Skin epidermis (tissue), 12 donors: ENCODE measurements around the gene SAMD4A.
A peak's percentile ranks its signal among the peaks of the same experiment; 100 is the strongest.

Experiments used
- H3K27ac ChIP-seq, 21 experiments: fragments of 200-600 bp; sonication (generic) in 11 of 21; one replicate each; pipeline ENCODE4 v1.5.0; 2020; ENCODE audit warnings: mild to moderate bottlenecking in 3 of 21, inconsistent platforms in 2 of 21, moderate library complexity in 2 of 21
- H3K4me3 ChIP-seq, 7 experiments: fragments of 200-600 bp; sonication (generic) in 2 of 7; one replicate each; pipeline ENCODE4 v1.5.0; 2020; ENCODE audit warnings: inconsistent platforms in 2 of 7, mild to moderate bottlenecking in 2 of 7, moderate library complexity in 1 of 7

Gene SAMD4A

DNA sequence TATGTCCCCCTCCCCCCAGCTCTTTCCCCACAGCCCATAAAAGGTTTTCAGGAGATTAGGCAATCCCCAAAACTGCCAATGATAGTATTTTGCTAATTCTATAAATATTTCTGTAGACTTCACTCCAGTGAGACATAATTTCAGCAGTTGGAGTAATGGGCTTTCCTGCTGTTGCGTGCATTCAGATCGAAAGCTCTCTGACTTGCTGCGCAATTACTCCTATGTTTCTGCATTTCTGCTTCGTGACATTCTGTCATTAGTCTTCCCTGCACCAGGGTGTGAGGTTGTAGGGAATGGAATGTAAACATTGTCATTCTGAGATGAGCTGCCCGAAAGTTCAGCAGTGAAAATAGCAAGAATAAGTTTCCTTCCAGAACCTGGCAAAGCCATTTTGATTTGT lies 58.2 kb downstream of the SAMD4A start:
- H3K4me3 ChIP-seq = no peak overlapping the region

DNA sequence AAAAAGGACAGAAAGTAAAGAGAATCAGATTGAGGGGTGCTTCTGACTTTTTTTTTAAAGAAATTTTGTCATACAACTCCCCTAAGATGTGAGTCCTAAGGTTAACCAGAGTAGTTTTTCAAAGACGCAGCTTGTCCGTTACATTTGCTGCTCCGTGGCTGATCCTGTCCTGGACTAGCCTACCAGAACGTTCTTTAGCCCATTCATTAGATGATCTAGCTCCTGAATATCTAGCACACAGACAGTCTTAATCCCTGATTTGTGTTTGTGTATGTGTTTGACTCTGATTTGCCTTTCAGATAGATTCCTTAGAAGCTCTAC lies 60.3 kb downstream of the SAMD4A start:
- Histone ChIP-seq H3K27ac (peak overlapping the region in 20 of 21 experiments; percentile 28 to 91 (median 74)), H3K4me3 (no peak overlapping the region)

More for the DNA sequence above, 58.2 kb downstream of the SAMD4A start:
- peak overlapping the region in 1 of 21 experiments; percentile 15 for H3K27ac ChIP-seq

DNA sequence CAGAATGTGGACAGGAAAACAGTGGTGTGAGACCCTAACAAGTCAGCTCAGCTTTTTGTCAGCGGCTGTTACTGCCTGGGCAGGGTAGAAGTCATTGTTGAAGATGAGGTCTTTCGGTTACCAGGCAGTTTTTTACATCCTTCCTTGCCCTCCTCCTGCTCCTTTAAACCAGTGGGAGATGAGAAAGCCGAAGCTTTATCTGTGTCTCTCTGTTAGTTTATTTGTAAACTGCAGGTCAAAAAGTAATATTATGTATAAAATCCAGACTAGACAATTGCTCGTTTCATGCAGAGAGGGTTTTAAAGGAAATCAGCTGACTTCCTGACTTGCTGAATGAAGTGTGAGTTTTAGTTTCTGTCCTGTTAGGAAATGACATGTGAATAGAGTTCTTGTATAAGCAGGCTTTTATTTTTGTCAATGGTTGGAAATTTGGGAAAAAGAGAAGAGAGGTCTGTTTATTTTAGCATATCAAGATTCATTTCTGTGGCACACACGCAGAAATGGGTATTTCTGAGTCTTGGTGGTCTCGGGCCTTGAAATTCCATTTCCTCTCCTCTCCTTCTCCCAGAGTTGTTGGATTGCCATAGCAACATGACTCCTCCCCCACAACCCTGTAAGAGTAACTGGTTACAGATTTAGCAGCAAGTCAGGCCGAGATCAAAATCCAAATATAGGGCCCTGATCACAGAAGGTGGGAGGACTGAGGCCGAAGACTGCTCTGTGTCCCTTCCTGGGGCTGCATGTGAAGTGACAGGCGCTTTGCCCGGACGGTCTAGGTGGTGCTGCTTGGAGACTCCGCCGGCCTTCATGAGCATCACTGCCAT lies 60.8 kb downstream of the SAMD4A start:
- Histone ChIP-seq H3K4me3 (peak overlapping the region in 4 of 7 experiments; percentile 3 to 18 (median 10)), H3K27ac (peak overlapping the region in 20 of 21 experiments; percentile 45 to 91 (median 74))

DNA sequence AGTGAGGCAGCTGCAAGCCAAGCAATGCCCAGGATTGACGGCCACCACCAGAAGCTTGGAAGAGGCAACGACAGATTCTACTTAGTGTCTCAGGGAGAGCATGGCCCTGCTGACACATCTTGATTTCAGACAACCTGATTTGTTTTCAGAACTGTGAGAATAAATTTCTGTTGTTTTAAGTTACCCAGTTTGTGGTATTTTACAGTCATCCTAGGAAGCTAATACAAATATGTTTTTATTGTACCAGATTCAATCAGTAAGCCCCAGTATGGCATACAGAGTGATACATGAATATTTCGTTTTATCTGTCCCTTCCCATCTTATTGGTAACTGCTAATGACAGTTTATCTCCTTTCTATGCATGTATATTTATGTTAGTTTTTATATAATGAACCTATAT lies 62.3 kb downstream of the SAMD4A start:
- H3K27ac ChIP-seq = peak overlapping the region in 9 of 21 experiments; percentile 27 to 91 (median 84)
- no peak overlapping the region for H3K4me3 ChIP-seq

DNA sequence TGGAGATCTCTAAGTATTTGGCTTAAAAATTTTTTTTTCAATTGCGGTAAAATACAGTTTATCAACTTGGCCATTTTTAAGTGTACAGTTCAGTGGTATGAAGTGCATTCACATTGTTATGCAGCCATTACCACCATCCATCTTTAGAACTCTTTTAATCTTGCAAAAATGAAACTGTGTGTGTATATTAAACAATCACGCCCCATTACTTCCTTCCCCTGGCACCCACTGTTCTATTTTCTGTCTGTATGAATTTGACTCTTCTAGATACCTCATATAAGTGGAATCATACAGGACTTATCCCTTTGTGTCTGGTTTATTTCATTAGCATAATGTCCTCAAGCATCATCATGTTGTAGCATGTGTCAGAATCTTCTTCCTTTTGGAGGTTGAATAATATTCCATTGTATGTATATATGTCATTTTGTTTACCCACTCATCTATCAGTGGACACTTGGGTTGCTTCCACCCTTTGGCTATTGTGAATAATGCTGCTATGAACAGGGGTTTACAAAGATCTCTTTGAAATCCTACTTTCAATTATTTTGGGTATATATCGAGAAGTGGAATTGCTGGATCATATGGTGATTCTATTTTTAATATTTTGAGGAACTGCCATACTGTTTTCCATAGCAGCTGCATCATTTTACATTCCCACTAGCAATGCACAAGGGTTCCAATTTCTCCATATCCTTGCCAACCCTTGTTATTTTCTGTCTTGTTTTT lies 62.9 kb downstream of the SAMD4A start:
- H3K4me3 ChIP-seq = no peak overlapping the region
- H3K27ac ChIP-seq = peak overlapping the region in 3 of 21 experiments; percentile 27 to 91 (median 81)

DNA sequence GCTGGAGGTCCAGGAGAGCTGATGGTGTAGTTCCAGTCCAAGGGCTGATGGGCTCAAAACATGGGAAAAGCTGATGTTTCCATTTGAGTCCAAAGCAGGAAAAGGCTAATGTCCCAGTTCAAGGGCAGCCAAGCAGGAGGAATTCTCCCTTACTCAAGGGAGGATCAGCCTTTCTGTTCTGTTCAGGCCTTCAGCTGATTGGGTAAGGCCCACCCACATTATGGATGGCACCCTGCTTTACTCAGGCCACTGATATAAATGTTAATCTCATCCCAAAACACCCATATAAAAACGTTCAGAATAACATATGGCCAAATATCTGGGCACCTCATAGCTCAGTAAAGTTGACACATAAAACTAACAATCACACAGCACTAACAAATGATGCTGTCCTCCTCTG lies 64.1 kb downstream of the SAMD4A start:
- Histone ChIP-seq H3K4me3 (no peak overlapping the region), H3K27ac (no peak overlapping the region)

DNA sequence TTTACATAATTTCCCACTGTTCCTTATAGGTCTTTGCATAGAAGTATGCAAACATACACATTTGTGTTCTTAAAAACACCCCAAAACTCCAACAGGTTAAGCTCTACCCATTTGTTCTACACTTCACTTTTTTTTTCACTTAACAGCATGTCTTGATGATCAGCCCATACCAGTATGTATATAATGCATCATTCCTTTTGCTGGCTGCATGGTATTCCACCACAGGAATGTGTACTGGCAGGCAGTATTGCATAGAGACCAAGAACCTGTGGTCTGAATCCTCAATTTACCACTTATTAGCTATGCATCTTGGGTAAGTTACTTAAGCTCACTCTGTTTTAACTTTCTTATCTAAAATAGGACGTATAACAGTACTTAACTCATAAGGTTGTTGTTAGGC lies 65.5 kb downstream of the SAMD4A start:
- H3K27ac ChIP-seq = no peak overlapping the region
- H3K4me3 ChIP-seq = no peak overlapping the region

DNA sequence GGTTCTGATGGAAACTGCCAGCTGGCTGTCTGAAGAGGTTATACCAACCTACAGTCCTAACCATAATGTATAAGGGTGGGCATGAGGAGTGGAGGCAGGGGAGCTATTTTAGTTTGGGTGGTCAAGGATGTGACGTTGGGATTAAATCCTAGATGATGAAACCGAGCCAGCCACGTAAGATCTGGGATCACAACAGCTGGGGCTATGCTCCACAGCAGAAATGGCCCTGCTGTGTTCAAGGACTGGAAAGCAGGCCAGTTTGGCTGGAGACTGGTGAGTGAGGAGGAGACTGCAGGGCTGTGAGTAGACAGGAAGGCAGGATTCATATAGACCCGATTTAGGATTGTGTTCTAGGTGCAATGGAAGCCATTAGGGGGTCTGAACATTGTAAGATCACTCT lies 66.1 kb downstream of the SAMD4A start:
- Histone ChIP-seq H3K27ac (no peak overlapping the region), H3K4me3 (no peak overlapping the region)

DNA sequence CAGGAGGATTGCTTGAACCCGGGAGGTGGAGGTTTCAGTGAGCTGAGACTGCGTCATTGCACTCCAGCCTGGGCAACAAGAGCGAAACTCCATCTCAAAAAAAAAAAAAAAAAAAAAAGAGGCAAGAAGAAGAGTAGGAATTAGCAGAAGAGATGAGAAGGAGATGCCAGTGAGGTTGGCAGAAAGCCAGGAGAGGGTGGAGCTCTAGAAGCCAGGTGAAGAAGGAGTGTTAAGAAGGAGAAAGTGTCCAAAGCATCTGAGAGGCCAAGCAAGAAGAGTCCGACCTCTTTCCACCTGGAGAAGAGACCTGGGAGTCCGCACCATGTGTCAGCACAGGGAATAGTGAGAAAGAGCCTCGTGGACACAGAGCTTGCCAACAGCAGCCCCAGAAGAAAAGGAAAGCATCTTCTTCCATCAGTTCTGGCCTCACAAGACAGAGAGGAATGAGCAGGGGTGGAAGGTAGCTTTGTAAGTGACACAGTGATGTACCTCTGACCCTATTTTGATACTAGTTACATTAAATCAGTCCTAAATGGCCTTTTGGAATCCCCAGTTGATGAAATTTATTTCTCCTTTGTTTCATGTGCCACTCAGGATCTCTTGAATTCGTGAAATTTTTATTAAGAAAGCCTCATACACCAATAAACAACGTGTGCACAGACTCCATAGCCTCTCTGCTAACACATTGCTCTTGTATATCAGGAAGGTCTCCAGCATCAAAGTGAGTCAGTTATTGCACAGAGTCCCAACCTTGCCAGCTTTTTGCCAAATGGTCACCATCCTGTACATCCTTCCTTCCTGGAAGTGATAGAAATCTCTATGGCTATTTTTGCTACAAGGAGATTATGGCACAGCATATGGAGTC lies 70.6 kb downstream of the SAMD4A start:
- no peak overlapping the region for H3K4me3 ChIP-seq
- no peak overlapping the region for H3K27ac ChIP-seq

DNA sequence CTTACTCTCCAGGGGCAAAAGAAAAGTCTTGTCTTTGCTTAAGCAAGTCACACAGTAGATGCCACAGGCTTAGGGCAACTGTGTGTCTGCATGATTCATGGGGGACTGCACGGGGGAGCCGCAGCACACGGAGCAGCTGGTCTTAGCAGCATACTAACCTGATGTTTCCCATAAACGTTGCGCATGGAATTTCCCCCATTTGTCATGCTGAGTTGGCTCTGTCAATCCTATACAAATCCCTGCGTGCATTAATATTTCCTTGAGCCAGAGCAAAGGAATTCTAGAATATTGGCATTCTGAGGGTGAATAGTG lies 71.2 kb downstream of the SAMD4A start:
- Histone ChIP-seq H3K4me3 (no peak overlapping the region), H3K27ac (no peak overlapping the region)

DNA sequence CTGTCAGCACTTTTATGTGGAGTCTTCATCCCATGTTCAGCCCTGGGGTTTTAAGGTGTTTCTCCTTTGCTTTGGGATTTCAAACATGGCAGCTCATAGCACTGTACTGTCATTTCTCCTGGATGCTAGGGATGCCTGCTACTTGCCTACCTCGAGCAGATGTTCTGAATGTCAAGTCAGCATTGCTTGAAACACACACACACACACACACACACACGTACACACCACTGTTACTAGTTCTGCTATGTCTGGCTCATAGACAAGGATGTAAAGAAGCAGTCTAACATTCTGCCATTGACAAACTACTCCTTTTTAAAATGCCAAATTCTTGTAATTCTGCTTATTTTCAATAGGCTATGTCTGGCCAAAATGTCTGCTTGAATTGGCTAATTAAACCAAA lies 72.7 kb downstream of the SAMD4A start:
- Histone ChIP-seq H3K27ac (peak overlapping the region in 1 of 21 experiments; percentile 3), H3K4me3 (no peak overlapping the region)

DNA sequence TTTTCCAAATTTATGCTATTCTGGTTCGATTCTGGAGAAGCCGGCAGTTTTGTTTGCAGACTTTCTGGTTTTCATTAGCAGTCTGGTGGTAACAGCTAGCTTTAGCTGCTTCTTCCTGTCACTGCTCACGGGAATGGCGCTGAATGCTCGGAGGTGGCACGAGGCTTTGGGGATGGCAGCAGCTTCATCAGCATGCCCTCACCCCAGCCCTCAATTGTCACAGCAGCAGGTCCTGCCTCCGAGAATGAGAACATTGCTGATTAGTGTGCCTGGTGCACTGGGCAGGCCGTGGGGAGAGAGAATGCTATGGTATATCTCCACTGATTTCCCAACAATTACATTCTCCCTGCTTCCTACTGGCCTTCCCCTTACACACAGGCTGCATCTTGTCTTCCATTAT lies 73.6 kb downstream of the SAMD4A start:
- H3K27ac ChIP-seq = peak overlapping the region in 2 of 21 experiments; percentile 23 to 65
- no peak overlapping the region for H3K4me3 ChIP-seq

DNA sequence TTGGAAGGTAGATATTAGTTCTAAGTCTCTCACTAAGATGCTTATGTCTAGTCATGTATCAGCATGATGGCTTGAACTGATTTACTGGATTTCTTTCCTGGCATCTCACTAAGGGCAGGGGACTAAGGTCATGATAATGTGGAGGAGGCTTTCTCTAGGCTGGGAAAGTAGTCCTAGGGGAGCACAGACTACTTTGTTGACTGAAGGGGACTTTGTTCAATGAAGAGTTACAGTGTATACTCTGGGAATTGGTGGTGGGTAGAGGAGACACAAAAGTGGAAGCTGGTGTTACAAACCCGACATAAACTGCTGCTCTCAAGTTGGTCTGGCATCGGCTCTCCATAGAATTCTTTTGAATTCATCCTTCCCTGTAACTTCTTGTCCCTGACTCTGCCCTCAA lies 75.2 kb downstream of the SAMD4A start:
- Histone ChIP-seq H3K27ac (no peak overlapping the region), H3K4me3 (no peak overlapping the region)

DNA sequence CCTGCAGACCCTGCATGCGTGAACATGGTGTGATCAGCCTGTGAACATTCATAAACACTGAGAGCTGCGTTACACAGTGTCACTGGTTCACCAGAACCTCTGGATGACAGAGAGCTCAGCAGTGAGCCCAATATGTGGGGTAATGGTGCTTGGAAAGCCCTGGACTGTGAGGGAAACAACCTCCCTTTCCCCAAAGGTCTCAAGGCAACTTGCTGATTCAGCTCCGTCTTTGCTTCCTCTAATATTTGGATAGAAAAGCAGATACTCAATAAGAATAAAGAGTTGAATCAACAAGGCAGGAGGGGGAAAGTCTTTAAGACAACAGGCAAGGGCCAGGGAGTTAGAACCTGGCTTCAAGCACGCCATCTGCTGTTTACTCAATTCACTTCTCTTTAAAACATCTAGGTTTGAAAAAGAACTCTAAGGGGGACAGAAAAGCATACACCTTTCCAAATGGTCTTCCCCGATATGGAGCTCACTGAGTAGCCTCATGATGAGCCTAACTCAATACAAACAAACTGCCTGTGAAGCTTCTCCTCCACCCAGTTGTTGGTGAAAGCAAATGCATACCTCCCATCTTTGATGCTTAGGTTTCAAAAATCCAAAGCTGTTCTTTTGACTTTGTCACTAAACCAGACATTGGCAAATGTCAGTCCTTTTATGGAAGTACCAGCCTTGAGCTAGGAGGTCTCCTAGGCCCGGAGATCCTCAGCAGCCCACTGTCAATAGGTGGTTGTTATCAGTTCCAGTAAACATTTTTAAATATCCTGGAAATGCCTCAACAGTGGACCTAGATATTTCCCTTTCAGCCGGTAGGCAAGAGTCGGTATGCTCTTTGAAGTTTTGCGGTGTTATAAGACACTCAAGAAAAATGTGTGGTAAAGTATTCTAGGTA lies 76.1 kb downstream of the SAMD4A start:
- H3K27ac ChIP-seq = no peak overlapping the region
- no peak overlapping the region for H3K4me3 ChIP-seq

DNA sequence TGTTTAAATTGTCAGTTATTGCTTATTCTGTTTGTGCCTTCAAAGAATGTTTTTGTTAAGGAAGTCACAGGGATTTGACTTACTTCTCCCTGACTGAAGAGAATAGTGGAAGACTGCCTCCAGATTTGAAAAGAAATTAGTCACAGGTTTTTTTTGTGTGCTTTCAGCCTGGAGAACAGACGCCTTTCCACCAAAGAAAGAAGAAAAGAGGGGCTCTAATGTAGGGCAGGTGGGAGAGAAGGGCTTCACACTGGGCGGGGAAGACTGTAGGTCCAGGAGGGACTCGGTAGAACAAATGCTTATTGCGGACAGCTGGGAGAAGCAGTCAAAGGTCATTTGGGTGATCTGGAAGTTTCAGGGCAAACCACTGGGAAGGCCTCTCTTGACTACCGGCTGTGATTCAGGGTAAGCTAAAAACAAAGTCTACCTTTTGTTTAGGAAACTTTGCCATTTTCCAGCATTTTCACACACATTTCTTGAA lies 76.8 kb downstream of the SAMD4A start:
- Histone ChIP-seq H3K4me3 (no peak overlapping the region), H3K27ac (no peak overlapping the region)

DNA sequence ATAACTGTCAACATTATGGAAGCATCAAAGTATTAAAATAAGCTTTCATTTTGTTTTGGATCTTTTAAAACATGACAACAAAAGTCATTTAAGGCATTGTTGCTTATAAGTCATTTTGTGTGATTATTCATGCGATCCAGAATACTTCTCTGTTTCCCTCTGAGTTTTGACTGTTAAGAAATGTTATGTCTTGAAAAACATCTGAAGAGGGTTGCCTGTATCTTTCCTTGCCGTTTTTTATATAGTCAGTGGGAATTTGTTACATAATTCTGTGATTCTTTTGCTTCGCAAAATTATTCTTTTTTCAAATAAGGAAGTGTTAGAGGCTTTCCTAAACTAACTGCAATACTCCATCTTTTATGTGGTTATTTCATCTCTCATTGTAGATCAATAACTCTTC lies 78.7 kb downstream of the SAMD4A start:
- H3K4me3 ChIP-seq = no peak overlapping the region
- peak overlapping the region in 2 of 21 experiments; percentile 19 to 52 for H3K27ac ChIP-seq

DNA sequence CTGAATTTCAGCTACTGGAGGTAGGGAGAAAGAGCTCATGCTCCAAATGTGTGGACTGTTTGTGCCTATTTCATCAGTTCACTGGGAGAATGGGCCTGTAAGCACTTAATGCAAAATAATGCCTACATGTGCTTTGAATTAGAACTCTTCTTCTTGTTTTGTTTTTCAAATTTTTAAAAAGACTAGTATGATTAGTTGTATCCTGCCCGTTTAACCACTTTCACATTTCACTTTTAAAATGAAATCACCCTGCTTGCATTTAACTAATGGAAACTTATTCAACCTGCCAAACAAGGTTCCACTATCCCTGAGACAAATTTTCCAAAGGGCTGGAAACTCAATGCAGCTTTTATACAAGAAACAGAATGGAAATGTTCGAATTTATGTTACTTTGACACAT lies 79.7 kb downstream of the SAMD4A start:
- H3K4me3 ChIP-seq = no peak overlapping the region
- H3K27ac ChIP-seq = peak overlapping the region in 4 of 21 experiments; percentile 5 to 64 (median 24)

DNA sequence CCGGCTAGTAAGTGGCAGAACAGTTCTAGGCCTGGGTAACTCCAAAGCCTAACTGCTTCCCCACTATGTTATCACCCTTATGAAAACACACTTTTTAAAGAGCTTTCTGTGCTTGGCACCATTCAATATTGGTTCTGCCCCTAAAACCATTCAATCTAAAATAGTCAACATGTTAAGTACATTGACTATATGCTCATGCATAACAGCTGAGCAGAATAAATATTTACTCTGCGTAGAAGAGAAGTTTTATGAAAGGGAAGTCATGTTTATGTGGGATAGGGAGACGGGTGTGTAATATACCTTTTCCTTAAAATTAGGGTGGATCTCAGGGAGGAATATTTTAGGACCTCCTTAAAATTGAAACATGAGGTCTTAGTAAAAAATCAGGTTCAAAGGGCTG lies 80.5 kb downstream of the SAMD4A start:
- no peak overlapping the region for H3K4me3 ChIP-seq
- no peak overlapping the region for H3K27ac ChIP-seq

DNA sequence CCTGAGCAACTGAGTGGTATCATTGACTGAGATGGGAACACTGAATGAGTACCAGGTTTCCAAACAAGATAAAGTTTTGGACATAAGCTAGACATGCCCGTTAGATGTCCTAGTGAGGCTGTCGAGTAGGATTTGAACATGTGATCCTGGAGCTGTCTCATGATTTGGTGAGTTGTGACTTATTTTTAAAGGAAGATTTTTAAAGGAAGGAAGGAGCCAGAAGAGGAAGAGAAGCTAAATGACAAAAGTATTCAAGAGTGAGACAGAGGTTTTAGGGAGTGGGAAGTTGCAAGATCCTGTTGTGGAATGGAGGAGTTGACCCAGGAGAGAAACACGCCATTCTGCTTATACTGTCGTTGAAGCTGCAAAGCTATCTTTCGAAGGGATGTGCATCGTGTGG lies 82.1 kb downstream of the SAMD4A start:
- Histone ChIP-seq H3K27ac (peak overlapping the region in 2 of 21 experiments; percentile 21 to 77), H3K4me3 (no peak overlapping the region)
